ENCODE results near the gene PPP1R3C. TPM values are rescaled to one million over a fixed set of nuclear protein-coding genes. Genes with fewer than 3 reads are reported as not detected.

The PPP1R3C gene
- total RNA-seq, 2 experiments from 2014 or later, result not detected

GRCh38 chr10:91593834-91594233, 39.0 kb downstream of the PPP1R3C start:
- intact Hi-C loops (cut with micrococcal nuclease; ENCODE audit: unreplicated experiment), result no loop called here
- ChIA-PET POLR2A (no interaction called here), CTCF (ENCODE audit: unreplicated experiment) (no interaction called here)
- no peaks in the 10 kb centered on the region for H3K9me3 ChIP-seq (ENCODE audit: low read length)
- H3K9me2 ChIP-seq (ENCODE audit: insufficient read depth, low read length), result no peaks in the 10 kb centered on the region
- H2AFZ ChIP-seq (ENCODE audit: low read length), result no peak overlapping the region
- no peak overlapping the region for H3K4me2 ChIP-seq (ENCODE audit: low read length)
- no peak overlapping the region for H3K27ac ChIP-seq (ENCODE audit: low read depth, low read length, poor library complexity, severe bottlenecking)
- no TSS peak for BruUV-seq (replicated peaks)
- no peaks in the 10 kb centered on the region for H3K4me1 ChIP-seq (ENCODE audit: insufficient read depth, low read length, poor library complexity, severe bottlenecking)
- H3K79me2 ChIP-seq (ENCODE audit: insufficient read depth, low read depth, low read length), result no peaks in the 10 kb centered on the region
- TF ChIP-seq EZH2phosphoT487 (IDR thresholded peaks at IDR 0.05; ENCODE audit: borderline replicate concordance, low read depth, low read length) (no peak), CTCF (conservative IDR thresholded peaks at IDR 0.05; ENCODE audit: low read length) (no peak)
- DNase-seq (ENCODE audit: low spot score), result no peak
- H4K20me1 ChIP-seq (ENCODE audit: insufficient read depth, low read length), result no peaks in the 10 kb centered on the region
- H3K36me3 ChIP-seq (ENCODE audit: insufficient read depth, low read length), result no peaks in the 10 kb centered on the region
- H3K4me3 ChIP-seq (ENCODE audit: low read depth, low read length, poor library complexity, severe bottlenecking), result no peak overlapping the region

GRCh38 chr10:91593366-91593765, 39.5 kb downstream of the PPP1R3C start:
- Histone ChIP-seq H3K4me2 (ENCODE audit: low read length) (no peak overlapping the region), H3K9me2 (ENCODE audit: insufficient read depth, low read length) (no peaks in the 10 kb centered on the region), H3K79me2 (ENCODE audit: insufficient read depth, low read depth, low read length) (no peaks in the 10 kb centered on the region), H3K27ac (ENCODE audit: low read depth, low read length, poor library complexity, severe bottlenecking) (no peak overlapping the region), H3K9me3 (ENCODE audit: low read length) (no peaks in the 10 kb centered on the region), H3K36me3 (ENCODE audit: insufficient read depth, low read length) (no peaks in the 10 kb centered on the region), H2AFZ (ENCODE audit: low read length) (no peak overlapping the region), H3K4me1 (ENCODE audit: insufficient read depth, low read length, poor library complexity, severe bottlenecking) (no peaks in the 10 kb centered on the region), H3K4me3 (ENCODE audit: low read depth, low read length, poor library complexity, severe bottlenecking) (no peak overlapping the region), H4K20me1 (ENCODE audit: insufficient read depth, low read length) (no peaks in the 10 kb centered on the region)
- intact Hi-C loops (cut with micrococcal nuclease; ENCODE audit: unreplicated experiment), result no loop called here
- BruUV-seq (replicated peaks), result no TSS peak
- no peak for TF ChIP-seq EZH2phosphoT487 (IDR thresholded peaks at IDR 0.05; ENCODE audit: borderline replicate concordance, low read depth, low read length)
- TF ChIP-seq CTCF (conservative IDR thresholded peaks at IDR 0.05; ENCODE audit: low read length), result no peak
- DNase-seq (ENCODE audit: low spot score), result no peak
- CTCF ChIA-PET (ENCODE audit: unreplicated experiment), result no interaction called here
- POLR2A ChIA-PET, result no interaction called here

- DNase-seq (ENCODE audit: low spot score), result no peak
- H3K9me2 ChIP-seq (ENCODE audit: insufficient read depth, low read length), result no peaks in the 10 kb centered on the region
- H3K27ac ChIP-seq (ENCODE audit: low read depth, low read length, poor library complexity, severe bottlenecking), result no peak overlapping the region
- intact Hi-C loops (cut with micrococcal nuclease; ENCODE audit: unreplicated experiment), result no loop called here
- POLR2A ChIA-PET, result no interaction called here
- H3K79me2 ChIP-seq (ENCODE audit: insufficient read depth, low read depth, low read length), result no peaks in the 10 kb centered on the region
- no peaks in the 10 kb centered on the region for H3K4me1 ChIP-seq (ENCODE audit: insufficient read depth, low read length, poor library complexity, severe bottlenecking)
- no peak overlapping the region for H3K4me2 ChIP-seq (ENCODE audit: low read length)
- no peak overlapping the region for H3K4me3 ChIP-seq (ENCODE audit: low read depth, low read length, poor library complexity, severe bottlenecking)
- TF ChIP-seq EZH2phosphoT487 (IDR thresholded peaks at IDR 0.05; ENCODE audit: borderline replicate concordance, low read depth, low read length), result no peak
- no peak for TF ChIP-seq CTCF (conservative IDR thresholded peaks at IDR 0.05; ENCODE audit: low read length)
- H2AFZ ChIP-seq (ENCODE audit: low read length), result no peak overlapping the region
- H4K20me1 ChIP-seq (ENCODE audit: insufficient read depth, low read length), result no peaks in the 10 kb centered on the region
- no TSS peak for BruUV-seq (replicated peaks)
- H3K36me3 ChIP-seq (ENCODE audit: insufficient read depth, low read length), result no peaks in the 10 kb centered on the region
- H3K9me3 ChIP-seq (ENCODE audit: low read length), result no peaks in the 10 kb centered on the region
- CTCF ChIA-PET (ENCODE audit: unreplicated experiment), result no interaction called here
Observed at GRCh38 chr10:91592266-91592975, 40.5 kb downstream of the PPP1R3C start.

Measured in OCI-LY7 (cell line).